Ovary (tissue), 3 donors: ENCODE results near the gene ZNF316.

ENCODE experiments used
- POLR2A ChIP-seq: fragments of 450-650 bp; IDR thresholded peaks from one replicate; pipeline ENCODE4 v1.6.1; 2017; ENCODE audit warnings: antibody characterized with exemption, mild to moderate bottlenecking, moderate library complexity
- TF ChIP-seq, protein P1 (sequence below), 3 donors: fragments of 450-650 bp in 2 of 3; fragments of 200-600 bp in 1 of 3; IDR thresholded peaks; one replicate each; pipeline versions ENCODE4 v1.5.1 to v1.8.0; 2016 to 2022; ENCODE audit warnings: antibody characterized with exemption in 3 of 3, mild to moderate bottlenecking in 1 of 3
- donor health status: DM: no; HTN: no; CAD: no.

- TF ChIP-seq, protein P1, sequence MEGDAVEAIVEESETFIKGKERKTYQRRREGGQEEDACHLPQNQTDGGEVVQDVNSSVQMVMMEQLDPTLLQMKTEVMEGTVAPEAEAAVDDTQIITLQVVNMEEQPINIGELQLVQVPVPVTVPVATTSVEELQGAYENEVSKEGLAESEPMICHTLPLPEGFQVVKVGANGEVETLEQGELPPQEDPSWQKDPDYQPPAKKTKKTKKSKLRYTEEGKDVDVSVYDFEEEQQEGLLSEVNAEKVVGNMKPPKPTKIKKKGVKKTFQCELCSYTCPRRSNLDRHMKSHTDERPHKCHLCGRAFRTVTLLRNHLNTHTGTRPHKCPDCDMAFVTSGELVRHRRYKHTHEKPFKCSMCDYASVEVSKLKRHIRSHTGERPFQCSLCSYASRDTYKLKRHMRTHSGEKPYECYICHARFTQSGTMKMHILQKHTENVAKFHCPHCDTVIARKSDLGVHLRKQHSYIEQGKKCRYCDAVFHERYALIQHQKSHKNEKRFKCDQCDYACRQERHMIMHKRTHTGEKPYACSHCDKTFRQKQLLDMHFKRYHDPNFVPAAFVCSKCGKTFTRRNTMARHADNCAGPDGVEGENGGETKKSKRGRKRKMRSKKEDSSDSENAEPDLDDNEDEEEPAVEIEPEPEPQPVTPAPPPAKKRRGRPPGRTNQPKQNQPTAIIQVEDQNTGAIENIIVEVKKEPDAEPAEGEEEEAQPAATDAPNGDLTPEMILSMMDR (IDR thresholded peaks at IDR 0.05), result no peak
- TF ChIP-seq POLR2A, result no peak
Measured at GRCh38 chr7:6644728-6645127, 7.6 kb downstream of the ZNF316 start.
